Activated CD8-positive, alpha-beta T cell treated with anti-CD3 and anti-CD28 coated beads for 36 hours (primary cell): ENCODE measurements around the gene STS. TPM values are rescaled to one million over a fixed set of nuclear protein-coding genes. Genes with fewer than 3 reads are reported as not detected.
A peak's percentile ranks its signal among the peaks of the same experiment; 100 is the strongest.

ENCODE experiments used
- ATAC-seq: fragments of 200-7000 bp; cut with Tn5 transposase; one replicate; pipeline ENCODE4 v1.10.0; 2021; ENCODE audit warnings: mild to moderate bottlenecking, moderate library complexity
- CTCF ChIA-PET: fragments of 350-600 bp; sonication (Branson Sonifier 250); formaldehyde crosslinking; loops from one replicate; lab custom pipeline; 2021; ENCODE audit warnings: antibody characterized with exemption; lab: Charles Lee
- POLR2A ChIA-PET: fragments of 350-600 bp; sonication (Branson Sonifier 250); formaldehyde crosslinking; loops from one replicate; lab custom pipeline; 2021; ENCODE audit warnings: antibody characterized with exemption; lab: Charles Lee
- DNase-seq: peaks from one replicate; pipeline ENCODE4 v3.0.0-alpha.2; 2020
- H3K27ac Mint-ChIP-seq: one replicate; pipeline ENCODE4 v1.8.0; 2021; ENCODE audit warnings: mild to moderate bottlenecking, mixed read lengths
- H3K27me3 Mint-ChIP-seq: one replicate; pipeline ENCODE4 v1.8.0; 2021; ENCODE audit warnings: mixed read lengths
- H3K36me3 Mint-ChIP-seq: one replicate; pipeline ENCODE4 v1.8.0; 2021; ENCODE audit warnings: low read depth, mixed read lengths
- H3K4me1 Mint-ChIP-seq: one replicate; pipeline ENCODE4 v1.8.0; 2021; ENCODE audit warnings: low read depth, mixed read lengths
- H3K4me3 Mint-ChIP-seq: one replicate; pipeline ENCODE4 v1.8.0; 2021; ENCODE audit warnings: mild to moderate bottlenecking, moderate library complexity, mixed read lengths
- H3K9me3 Mint-ChIP-seq: one replicate; pipeline ENCODE4 v1.8.0; 2021; ENCODE audit warnings: mixed read lengths
- CTCF ChIP-seq: fragments of 200-600 bp; IDR thresholded peaks from one replicate; pipeline ENCODE4 v1.8.0; 2022; ENCODE audit warnings: antibody characterized with exemption, mild to moderate bottlenecking
- intact Hi-C: fragments of 100-400 bp; cut with micrococcal nuclease; formaldehyde crosslinking; loops from one replicate; pipeline ENCODE4 v1.10.0; 2022
- total RNA-seq, 2 experiments: library from RNA; stranded (reverse); gene quantifications; one replicate each; pipeline ENCODE4 v1.2.3, GENCODE V29; 2021

STS gene
- total RNA-seq, 2 experiments from 2014 or later: 0.50 to 0.72 TPM

DNA sequence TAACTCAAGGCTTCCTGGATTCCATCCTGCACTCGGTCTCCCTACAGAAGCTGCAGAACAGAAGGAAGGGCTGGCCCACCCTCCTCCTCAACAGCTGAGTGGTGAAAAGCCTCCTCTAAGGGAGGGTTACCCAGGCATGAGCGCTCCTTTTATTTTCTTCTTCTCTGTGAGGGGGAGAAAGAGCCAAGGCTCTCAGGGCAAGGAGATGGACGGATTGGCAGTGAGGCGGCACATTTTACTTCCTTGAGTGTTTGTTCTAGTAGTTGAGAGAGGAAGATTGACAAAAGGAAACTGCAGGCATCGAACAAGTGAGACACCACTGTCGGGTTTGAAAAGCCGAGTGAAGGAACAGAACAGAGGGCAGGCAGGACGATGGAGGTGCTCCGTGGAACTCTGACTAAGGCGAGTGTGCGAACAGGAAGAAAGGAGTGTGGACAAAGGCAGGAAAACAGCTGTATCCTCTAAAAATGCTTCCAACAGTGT, 38.4 kb upstream of the STS start:
- Mint-ChIP-seq H3K4me3 (no peak overlapping the region), H3K36me3 (peaks cover 12% of the 10 kb centered on the region), H3K27me3 (no peaks in the 10 kb centered on the region), H3K4me1 (peaks cover 22% of the 10 kb centered on the region), H3K9me3 (no peaks in the 10 kb centered on the region), H3K27ac (peak overlapping the region; percentile 73)
- no peak for TF ChIP-seq CTCF
- intact Hi-C loops: no loop called here
- POLR2A ChIA-PET: no interaction called here
- CTCF ChIA-PET: interaction anchor here (1.2 kb wide), 1 partner anchor 816 kb away, joined by 4 read pairs; no protein-coding TSS in a partner anchor
- DNase-seq: no peak
- ATAC-seq: no peak

GRCh38 chrX:7109838-7110793, 37.4 kb upstream of the STS start:
- Mint-ChIP-seq H3K27me3 (no peaks in the 10 kb centered on the region), H3K4me3 (no peak overlapping the region), H3K27ac (peak overlapping the region; percentile 81), H3K9me3 (no peaks in the 10 kb centered on the region), H3K4me1 (peaks cover 25% of the 10 kb centered on the region), H3K36me3 (peaks cover 11% of the 10 kb centered on the region)
- no peak for TF ChIP-seq CTCF
- intact Hi-C loops: no loop called here
- DNase-seq (no peak), ATAC-seq (no peak)
- CTCF ChIA-PET: interaction anchor here (1.2 kb wide), 1 partner anchor 815 kb away, joined by 4 read pairs; no protein-coding TSS in a partner anchor
- POLR2A ChIA-PET: no interaction called here

- CTCF ChIA-PET: no interaction called here
- peaks cover 28% of the 10 kb centered on the region for H3K4me1 Mint-ChIP-seq
- peaks cover 10% of the 10 kb centered on the region for H3K36me3 Mint-ChIP-seq
- H3K9me3 Mint-ChIP-seq: no peaks in the 10 kb centered on the region
- TF ChIP-seq CTCF: no peak
- no peak overlapping the region for H3K4me3 Mint-ChIP-seq
- DNase-seq (no peak), ATAC-seq (peak; percentile 62)
- POLR2A ChIA-PET: no interaction called here
- intact Hi-C loops: no loop called here
- no peaks in the 10 kb centered on the region for H3K27me3 Mint-ChIP-seq
- peak overlapping the region; percentile 81 for H3K27ac Mint-ChIP-seq
These were observed 36.7 kb upstream of the STS start for GRCh38 chrX:7110821-7111276.

GRCh38 chrX:7111518-7111917, 36.0 kb upstream of the STS start:
- H3K36me3 Mint-ChIP-seq: peaks cover 10% of the 10 kb centered on the region
- POLR2A ChIA-PET: no interaction called here
- DNase-seq (no peak), ATAC-seq (no peak)
- H3K27ac Mint-ChIP-seq: no peak overlapping the region
- H3K4me1 Mint-ChIP-seq: peaks cover 28% of the 10 kb centered on the region
- H3K27me3 Mint-ChIP-seq: no peaks in the 10 kb centered on the region
- no peak overlapping the region for H3K4me3 Mint-ChIP-seq
- no peaks in the 10 kb centered on the region for H3K9me3 Mint-ChIP-seq
- no peak for TF ChIP-seq CTCF
- intact Hi-C loops: no loop called here
- CTCF ChIA-PET: no interaction called here

DNA sequence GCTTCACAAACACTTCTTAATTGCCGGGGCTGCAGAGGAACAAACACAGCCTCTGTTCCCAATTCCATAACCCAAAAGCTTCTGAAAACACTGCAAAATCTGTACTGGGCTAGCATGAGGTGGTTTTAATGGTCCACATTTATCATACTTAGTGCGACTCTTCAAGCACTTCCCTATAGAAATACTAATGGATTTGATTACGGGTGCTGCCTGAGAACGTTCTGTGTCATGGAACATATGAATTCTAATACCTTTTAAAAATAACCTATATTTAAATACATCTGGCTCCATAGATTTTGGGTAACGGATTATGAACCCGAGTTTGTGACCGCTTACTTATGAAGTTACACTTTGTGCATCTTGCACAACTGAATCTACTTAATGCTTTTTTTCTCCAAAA, 35.4 kb upstream of the STS start:
- POLR2A ChIA-PET: no interaction called here
- H3K4me1 Mint-ChIP-seq: peaks cover 31% of the 10 kb centered on the region
- DNase-seq (no peak), ATAC-seq (no peak)
- no peak overlapping the region for H3K4me3 Mint-ChIP-seq
- peaks cover 13% of the 10 kb centered on the region for H3K36me3 Mint-ChIP-seq
- H3K27me3 Mint-ChIP-seq: no peaks in the 10 kb centered on the region
- no peaks in the 10 kb centered on the region for H3K9me3 Mint-ChIP-seq
- no peak for TF ChIP-seq CTCF
- intact Hi-C loops: no loop called here
- CTCF ChIA-PET: no interaction called here
- H3K27ac Mint-ChIP-seq: no peak overlapping the region
